Glomerular endothelial cell (primary cell): ENCODE results near the gene DEPDC1B. TPM values are rescaled to one million over a fixed set of nuclear protein-coding genes. Genes with fewer than 3 reads are reported as not detected.
"Not testable (repeated sequence)": the region's sequence is repeated elsewhere in the genome, so short reads cannot be mapped to it uniquely, and the experiment has no call there.

Experiments used
- DNase-seq: peaks from one replicate; pipeline ENCODE4 v3.0.0-alpha.2; 2011; ENCODE audit warnings: low read depth, low spot score; ENCODE audit errors: extremely low read depth
- total RNA-seq: library from RNA; depleted of rRNA; stranded (reverse); fragments of >200 nt; gene quantifications from 2 replicates; pipeline ENCODE4 v1.2.3, GENCODE V29; 2015

Gene DEPDC1B
- total RNA-seq, 1 donor from 2014 or later, result 3.4 TPM

- DNase-seq, result no peak
Measured at GRCh38 chr5:60649288-60649917, 50.6 kb downstream of the DEPDC1B start.

- no peak for DNase-seq
Measured at GRCh38 chr5:60648175-60648574, 51.8 kb downstream of the DEPDC1B start.

GRCh38 chr5:60640901-60641300, 59.1 kb downstream of the DEPDC1B start:
- DNase-seq, result no peak

GRCh38 chr5:60639544-60639943, 60.4 kb downstream of the DEPDC1B start:
- DNase-seq, result no peak

- no peak for DNase-seq
Measured at GRCh38 chr5:60638300-60638699, 61.7 kb downstream of the DEPDC1B start.

- DNase-seq, result no peak
Measured at GRCh38 chr5:60636644-60637043, 63.3 kb downstream of the DEPDC1B start.

- DNase-seq, result no peak
Measured at GRCh38 chr5:60636001-60636400, 64.0 kb downstream of the DEPDC1B start.

- no peak for DNase-seq
Measured at GRCh38 chr5:60634051-60634450, 65.9 kb downstream of the DEPDC1B start.

GRCh38 chr5:60633341-60633740, 66.6 kb downstream of the DEPDC1B start:
- DNase-seq, result no peak

GRCh38 chr5:60632153-60632552, 67.8 kb downstream of the DEPDC1B start:
- no peak for DNase-seq

- no peak for DNase-seq
Measured at GRCh38 chr5:60630836-60631235, 69.1 kb downstream of the DEPDC1B start.

- no peak for DNase-seq
Measured at GRCh38 chr5:60630179-60630578, 69.8 kb downstream of the DEPDC1B start.

- DNase-seq, result not testable (repeated sequence)
Measured at GRCh38 chr5:60624875-60625274, 75.1 kb downstream of the DEPDC1B start.

GRCh38 chr5:60620752-60621151, 79.2 kb downstream of the DEPDC1B start:
- DNase-seq, result not testable (repeated sequence)

- no peak for DNase-seq
Measured at GRCh38 chr5:60613826-60614225, 86.1 kb downstream of the DEPDC1B start.

- no peak for DNase-seq
Measured at GRCh38 chr5:60611099-60611740, 88.7 kb downstream of the DEPDC1B start.

GRCh38 chr5:60604771-60605170, 95.2 kb downstream of the DEPDC1B start:
- DNase-seq, result no peak

GRCh38 chr5:60598424-60598823, 101.5 kb downstream of the DEPDC1B start:
- DNase-seq, result no peak

GRCh38 chr5:60597572-60598320, 102.2 kb downstream of the DEPDC1B start:
- no peak for DNase-seq

- no peak for DNase-seq
Measured at GRCh38 chr5:60594715-60595477, 105.1 kb downstream of the DEPDC1B start.

GRCh38 chr5:60590172-60590571, 109.8 kb downstream of the DEPDC1B start:
- DNase-seq, result no peak
